Uterus (tissue), 2 donors: ENCODE results near the gene BHLHE40.

ENCODE experiments used
- POLR2A ChIP-seq, 2 donors: fragments of 450-650 bp; IDR thresholded peaks; one replicate each; pipeline ENCODE4 v1.6.1; 2016; ENCODE audit warnings: antibody characterized with exemption in 2 of 2, mild to moderate bottlenecking in 1 of 2, moderate library complexity in 1 of 2
- TF ChIP-seq, protein P1 (sequence below), 4 experiments: fragments of 200-600 bp in 2 of 4; fragments of 450-650 bp in 2 of 4; sonication (generic) in 2 of 4; IDR thresholded peaks; one replicate each; pipeline ENCODE4 v1.5.1; 2016 to 2019; ENCODE audit warnings: antibody characterized with exemption in 4 of 4, mild to moderate bottlenecking in 2 of 4, moderate library complexity in 1 of 4

DNA sequence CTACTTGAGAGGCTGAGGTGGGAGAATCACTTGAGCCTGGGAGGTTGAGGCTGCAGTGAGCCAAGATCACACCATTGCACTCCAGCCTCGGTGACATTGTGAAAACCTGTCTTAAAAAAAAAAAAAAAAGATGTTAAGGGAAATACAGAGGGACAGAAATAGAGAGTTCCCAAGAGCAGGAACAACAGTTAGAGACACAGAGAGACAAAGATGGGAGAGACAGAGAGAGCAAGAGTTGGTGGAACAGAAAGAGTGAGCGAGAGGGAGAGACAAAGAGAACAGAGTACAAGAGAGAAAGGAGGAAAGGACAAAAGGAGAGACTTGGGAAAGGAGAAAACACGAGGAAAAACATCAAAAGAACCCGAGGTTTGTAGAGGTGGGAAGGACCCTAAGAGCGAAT lies 35.8 kb downstream of the BHLHE40 start:
- TF ChIP-seq, protein P1, sequence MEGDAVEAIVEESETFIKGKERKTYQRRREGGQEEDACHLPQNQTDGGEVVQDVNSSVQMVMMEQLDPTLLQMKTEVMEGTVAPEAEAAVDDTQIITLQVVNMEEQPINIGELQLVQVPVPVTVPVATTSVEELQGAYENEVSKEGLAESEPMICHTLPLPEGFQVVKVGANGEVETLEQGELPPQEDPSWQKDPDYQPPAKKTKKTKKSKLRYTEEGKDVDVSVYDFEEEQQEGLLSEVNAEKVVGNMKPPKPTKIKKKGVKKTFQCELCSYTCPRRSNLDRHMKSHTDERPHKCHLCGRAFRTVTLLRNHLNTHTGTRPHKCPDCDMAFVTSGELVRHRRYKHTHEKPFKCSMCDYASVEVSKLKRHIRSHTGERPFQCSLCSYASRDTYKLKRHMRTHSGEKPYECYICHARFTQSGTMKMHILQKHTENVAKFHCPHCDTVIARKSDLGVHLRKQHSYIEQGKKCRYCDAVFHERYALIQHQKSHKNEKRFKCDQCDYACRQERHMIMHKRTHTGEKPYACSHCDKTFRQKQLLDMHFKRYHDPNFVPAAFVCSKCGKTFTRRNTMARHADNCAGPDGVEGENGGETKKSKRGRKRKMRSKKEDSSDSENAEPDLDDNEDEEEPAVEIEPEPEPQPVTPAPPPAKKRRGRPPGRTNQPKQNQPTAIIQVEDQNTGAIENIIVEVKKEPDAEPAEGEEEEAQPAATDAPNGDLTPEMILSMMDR (IDR thresholded peaks at IDR 0.05): no peak
- no peak for TF ChIP-seq POLR2A (IDR thresholded peaks at IDR 0.05)
